GM23248 (cell line): ENCODE data around the gene TSEN34.
"Not testable (repeated sequence)": the region's sequence is repeated elsewhere in the genome, so short reads cannot be mapped to it uniquely, and the experiment has no call there.

ENCODE experiments used
- EZH2 ChIP-seq: fragments of 200-600 bp; sonication (generic); IDR thresholded peaks from 2 replicates; pipeline ENCODE4 v1.6.1; 2018; ENCODE audit warnings: antibody characterized with exemption, mild to moderate bottlenecking; ENCODE audit not compliant: insufficient read depth, poor library complexity, severe bottlenecking
- EZH2phosphoT487 ChIP-seq: fragments of 200-600 bp; sonication (generic); IDR thresholded peaks from 2 replicates; pipeline ENCODE4 v1.6.1; 2018; ENCODE audit warnings: antibody characterized with exemption, moderate library complexity, mild to moderate bottlenecking, low read depth; ENCODE audit not compliant: insufficient read depth

DNA sequence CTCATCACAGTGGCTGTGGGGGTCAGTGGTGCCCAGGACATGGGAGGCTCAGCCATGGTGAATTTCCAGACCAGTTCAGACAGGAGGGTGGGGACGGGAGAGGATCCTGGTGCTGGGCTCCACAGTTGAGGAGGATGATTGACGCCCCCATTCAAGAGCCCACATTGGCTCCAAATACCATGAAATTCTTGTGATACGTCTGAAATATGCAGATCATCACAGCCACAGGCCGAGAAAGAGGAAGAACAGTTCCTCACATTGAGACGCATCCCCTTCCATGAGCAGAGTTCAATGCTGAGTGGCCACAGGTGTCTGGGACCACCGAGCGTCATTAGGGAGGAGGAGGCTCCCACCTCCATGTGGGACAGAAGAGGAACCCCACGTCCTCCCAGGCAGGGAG is 52.7 kb downstream of the TSEN34 start:
- TF ChIP-seq EZH2, EZH2phosphoT487: not testable (repeated sequence)
